ENCODE data around the gene SLC1A7. TPM values are rescaled to one million over a fixed set of nuclear protein-coding genes. Genes with fewer than 3 reads are reported as not detected.

Gene SLC1A7
- total and polyA plus RNA-seq, 4 donors: 0.16 to 1.4 (median 0.25) TPM; not detected in 1

- intact Hi-C loops (cut with DNase I): loop anchor here in 1 of 2 donors (10.0 kb wide), 1 partner anchor 106 kb away; no protein-coding TSS in a partner anchor
- no peak overlapping the region for H3K27ac ChIP-seq (ENCODE audit: low read depth in 1 of 2, low read length in 2 of 2)
- WGBS, 2 donors: 94 to 95% methylated on average over 7 of the region's 7 CpGs
Measured at GRCh38 chr1:53068314-53069099, 73.9 kb downstream of the SLC1A7 start.

GRCh38 chr1:53067886-53068285 lies 74.6 kb downstream of the SLC1A7 start:
- no peak for DNase-seq
- Histone ChIP-seq H3K4me3 (ENCODE audit: low read length in 2 of 2) (no peak overlapping the region), H3K36me3 (ENCODE audit: control insufficient read depth in 1 of 2, insufficient read depth in 2 of 2, low read length in 1 of 2) (no peaks in the 10 kb centered on the region), H3K27me3 (ENCODE audit: control insufficient read depth in 1 of 2, insufficient read depth in 2 of 2, low read length in 1 of 2) (no peaks in the 10 kb centered on the region), H3K9me3 (ENCODE audit: control insufficient read depth, low read length) (no peaks in the 10 kb centered on the region), H3K4me1 (ENCODE audit: control insufficient read depth in 1 of 2, insufficient read depth in 2 of 2, low read length in 2 of 2) (no peaks in the 10 kb centered on the region), H3K27ac (ENCODE audit: low read depth in 1 of 2, low read length in 2 of 2) (no peak overlapping the region)
- 92 to 98% methylated on average over 2 of the region's 2 CpGs for WGBS, 2 donors
- intact Hi-C loops (cut with DNase I): loop anchor here in 1 of 2 donors (10.0 kb wide), 1 partner anchor 107 kb away; no protein-coding TSS in a partner anchor
- no peak for ATAC-seq (ENCODE audit: low FRiP score)

More at GRCh38 chr1:53068314-53069099, 73.9 kb downstream of the SLC1A7 start:
- Histone ChIP-seq H3K4me3 (ENCODE audit: low read length in 2 of 2) (no peak overlapping the region), H3K9me3 (ENCODE audit: control insufficient read depth, low read length) (no peaks in the 10 kb centered on the region), H3K4me1 (ENCODE audit: control insufficient read depth in 1 of 2, insufficient read depth in 2 of 2, low read length in 2 of 2) (no peaks in the 10 kb centered on the region), H3K36me3 (ENCODE audit: control insufficient read depth in 1 of 2, insufficient read depth in 2 of 2, low read length in 1 of 2) (no peaks in the 10 kb centered on the region), H3K27me3 (ENCODE audit: control insufficient read depth in 1 of 2, insufficient read depth in 2 of 2, low read length in 1 of 2) (no peaks in the 10 kb centered on the region)
- DNase-seq: no peak
- no peak for ATAC-seq (ENCODE audit: low FRiP score)

- H3K36me3 ChIP-seq (ENCODE audit: control insufficient read depth in 1 of 2, insufficient read depth in 2 of 2, low read length in 1 of 2): no peaks in the 10 kb centered on the region
- H3K27me3 ChIP-seq (ENCODE audit: control insufficient read depth in 1 of 2, insufficient read depth in 2 of 2, low read length in 1 of 2): no peaks in the 10 kb centered on the region
- H3K4me3 ChIP-seq (ENCODE audit: low read length in 2 of 2): no peak overlapping the region
- H3K4me1 ChIP-seq (ENCODE audit: control insufficient read depth in 1 of 2, insufficient read depth in 2 of 2, low read length in 2 of 2): no peaks in the 10 kb centered on the region
- intact Hi-C loops (cut with DNase I): loop anchor here in 1 of 2 donors (10.0 kb wide), 1 partner anchor 108 kb away; no protein-coding TSS in a partner anchor
- no peaks in the 10 kb centered on the region for H3K9me3 ChIP-seq (ENCODE audit: control insufficient read depth, low read length)
- H3K27ac ChIP-seq (ENCODE audit: low read depth in 1 of 2, low read length in 2 of 2): no peak overlapping the region
- 86 to 88% methylated on average over 13 of the region's 13 CpGs for WGBS, 2 donors
- ATAC-seq (ENCODE audit: low FRiP score): no peak
- DNase-seq: peak in 1 of 2 donors; percentile 72
Measured at GRCh38 chr1:53066891-53067738, 75.3 kb downstream of the SLC1A7 start.

GRCh38 chr1:53066488-53066887 lies 76.0 kb downstream of the SLC1A7 start:
- Histone ChIP-seq H3K36me3 (ENCODE audit: control insufficient read depth in 1 of 2, insufficient read depth in 2 of 2, low read length in 1 of 2) (no peaks in the 10 kb centered on the region), H3K9me3 (ENCODE audit: control insufficient read depth, low read length) (no peaks in the 10 kb centered on the region), H3K4me3 (ENCODE audit: low read length in 2 of 2) (no peak overlapping the region), H3K27me3 (ENCODE audit: control insufficient read depth in 1 of 2, insufficient read depth in 2 of 2, low read length in 1 of 2) (no peaks in the 10 kb centered on the region), H3K4me1 (ENCODE audit: control insufficient read depth in 1 of 2, insufficient read depth in 2 of 2, low read length in 2 of 2) (no peaks in the 10 kb centered on the region), H3K27ac (ENCODE audit: low read depth in 1 of 2, low read length in 2 of 2) (no peak overlapping the region)
- ATAC-seq (ENCODE audit: low FRiP score): no peak
- intact Hi-C loops (cut with DNase I): loop anchor here in 1 of 2 donors (10.0 kb wide), 1 partner anchor 108 kb away; no protein-coding TSS in a partner anchor
- 77 to 86% methylated on average over 6 of the region's 6 CpGs for WGBS, 2 donors
- no peak for DNase-seq

GRCh38 chr1:53065391-53065790 lies 77.0 kb downstream of the SLC1A7 start:
- Histone ChIP-seq H3K27me3 (ENCODE audit: control insufficient read depth in 1 of 2, insufficient read depth in 2 of 2, low read length in 1 of 2) (no peaks in the 10 kb centered on the region), H3K4me1 (ENCODE audit: control insufficient read depth in 1 of 2, insufficient read depth in 2 of 2, low read length in 2 of 2) (no peaks in the 10 kb centered on the region), H3K9me3 (ENCODE audit: control insufficient read depth, low read length) (no peaks in the 10 kb centered on the region), H3K36me3 (ENCODE audit: control insufficient read depth in 1 of 2, insufficient read depth in 2 of 2, low read length in 1 of 2) (no peaks in the 10 kb centered on the region), H3K27ac (ENCODE audit: low read depth in 1 of 2, low read length in 2 of 2) (no peak overlapping the region), H3K4me3 (ENCODE audit: low read length in 2 of 2) (no peak overlapping the region)
- DNase-seq (no peak), ATAC-seq (ENCODE audit: low FRiP score) (no peak)
- intact Hi-C loops (cut with DNase I): loop anchor here in 1 of 2 donors (10.0 kb wide), 1 partner anchor 109 kb away; no protein-coding TSS in a partner anchor
- WGBS, 2 donors: 97 to 98% methylated on average over 7 of the region's 7 CpGs

GRCh38 chr1:53063744-53064515 lies 78.5 kb downstream of the SLC1A7 start:
- no peak for DNase-seq
- no peaks in the 10 kb centered on the region for H3K9me3 ChIP-seq (ENCODE audit: control insufficient read depth, low read length)
- intact Hi-C loops (cut with DNase I): loop anchor here (5.0 to 10.0 kb wide), 2 partner anchors 111 to 118 kb away; no protein-coding TSS in a partner anchor
- WGBS, 2 donors: 95 to 96% methylated on average over 9 of the region's 9 CpGs
- no peaks in the 10 kb centered on the region for H3K36me3 ChIP-seq (ENCODE audit: control insufficient read depth in 1 of 2, insufficient read depth in 2 of 2, low read length in 1 of 2)
- no peak overlapping the region for H3K4me3 ChIP-seq (ENCODE audit: low read length in 2 of 2)
- no peaks in the 10 kb centered on the region for H3K27me3 ChIP-seq (ENCODE audit: control insufficient read depth in 1 of 2, insufficient read depth in 2 of 2, low read length in 1 of 2)
- no peak for ATAC-seq (ENCODE audit: low FRiP score)
- no peak overlapping the region for H3K27ac ChIP-seq (ENCODE audit: low read depth in 1 of 2, low read length in 2 of 2)
- H3K4me1 ChIP-seq (ENCODE audit: control insufficient read depth in 1 of 2, insufficient read depth in 2 of 2, low read length in 2 of 2): no peaks in the 10 kb centered on the region

- intact Hi-C loops (cut with DNase I): loop anchor here (5.0 to 10.0 kb wide), 2 partner anchors 112 to 119 kb away; no protein-coding TSS in a partner anchor
- no peak overlapping the region for H3K27ac ChIP-seq (ENCODE audit: low read depth in 1 of 2, low read length in 2 of 2)
- WGBS, 2 donors: 31 to 32% methylated on average over 57 to 61 of the region's 61 CpGs
Measured at GRCh38 chr1:53062708-53063591, 79.5 kb downstream of the SLC1A7 start.

More at GRCh38 chr1:53062708-53063591, 79.5 kb downstream of the SLC1A7 start:
- H3K4me3 ChIP-seq (ENCODE audit: low read length in 2 of 2): peak overlapping the region; percentile 24 to 64
- no peaks in the 10 kb centered on the region for H3K9me3 ChIP-seq (ENCODE audit: control insufficient read depth, low read length)
- no peaks in the 10 kb centered on the region for H3K4me1 ChIP-seq (ENCODE audit: control insufficient read depth in 1 of 2, insufficient read depth in 2 of 2, low read length in 2 of 2)
- DNase-seq (peak; percentile 39 to 77), ATAC-seq (ENCODE audit: low FRiP score) (no peak)
- no peaks in the 10 kb centered on the region for H3K36me3 ChIP-seq (ENCODE audit: control insufficient read depth in 1 of 2, insufficient read depth in 2 of 2, low read length in 1 of 2)
- no peaks in the 10 kb centered on the region for H3K27me3 ChIP-seq (ENCODE audit: control insufficient read depth in 1 of 2, insufficient read depth in 2 of 2, low read length in 1 of 2)

Measured in aorta (tissue), 5 donors.